Measurements from ENCODE around the gene RASA3.

The RASA3 gene

DNA sequence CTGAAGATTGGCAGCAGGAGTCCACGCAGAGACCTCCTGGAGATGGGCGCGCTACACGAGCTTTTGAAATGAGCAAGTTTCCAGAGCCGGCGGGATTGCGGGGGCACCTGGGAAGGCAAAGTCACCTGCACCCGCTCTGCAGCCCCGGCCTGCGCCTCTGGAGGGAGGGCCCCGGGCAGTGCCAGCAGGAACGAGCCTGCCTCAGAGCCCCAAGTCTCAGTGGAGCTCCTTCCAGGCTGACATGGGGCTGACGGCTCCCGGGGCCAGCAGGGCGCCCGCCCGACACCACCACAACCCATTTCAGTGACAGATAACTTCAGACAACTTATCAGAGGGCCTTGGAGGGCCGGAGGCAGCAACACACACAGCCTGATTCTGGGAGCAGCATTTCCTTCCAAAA is 45.0 kb downstream of the RASA3 start:
- no peak overlapping the region for H3K4me3 ChIP-seq (ENCODE audit: low read length)
- H3K27ac ChIP-seq (ENCODE audit: low read length) = no peak overlapping the region
- TF ChIP-seq, protein P1, sequence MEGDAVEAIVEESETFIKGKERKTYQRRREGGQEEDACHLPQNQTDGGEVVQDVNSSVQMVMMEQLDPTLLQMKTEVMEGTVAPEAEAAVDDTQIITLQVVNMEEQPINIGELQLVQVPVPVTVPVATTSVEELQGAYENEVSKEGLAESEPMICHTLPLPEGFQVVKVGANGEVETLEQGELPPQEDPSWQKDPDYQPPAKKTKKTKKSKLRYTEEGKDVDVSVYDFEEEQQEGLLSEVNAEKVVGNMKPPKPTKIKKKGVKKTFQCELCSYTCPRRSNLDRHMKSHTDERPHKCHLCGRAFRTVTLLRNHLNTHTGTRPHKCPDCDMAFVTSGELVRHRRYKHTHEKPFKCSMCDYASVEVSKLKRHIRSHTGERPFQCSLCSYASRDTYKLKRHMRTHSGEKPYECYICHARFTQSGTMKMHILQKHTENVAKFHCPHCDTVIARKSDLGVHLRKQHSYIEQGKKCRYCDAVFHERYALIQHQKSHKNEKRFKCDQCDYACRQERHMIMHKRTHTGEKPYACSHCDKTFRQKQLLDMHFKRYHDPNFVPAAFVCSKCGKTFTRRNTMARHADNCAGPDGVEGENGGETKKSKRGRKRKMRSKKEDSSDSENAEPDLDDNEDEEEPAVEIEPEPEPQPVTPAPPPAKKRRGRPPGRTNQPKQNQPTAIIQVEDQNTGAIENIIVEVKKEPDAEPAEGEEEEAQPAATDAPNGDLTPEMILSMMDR (IDR thresholded peaks at IDR 0.05; ENCODE audit: low read depth, low read length) = no peak
- TF ChIP-seq EZH2phosphoT487 (IDR thresholded peaks at IDR 0.05; ENCODE audit: low read depth) = no peak
- H2AFZ ChIP-seq (ENCODE audit: low read depth, low read length) = no peak overlapping the region
- H3K4me2 ChIP-seq (ENCODE audit: low read length) = no peak overlapping the region
- H3K9me3 ChIP-seq (ENCODE audit: insufficient read depth, low read length) = peaks cover 9% of the 10 kb centered on the region; the same call in 1 of the 2 replicates
- no peaks in the 10 kb centered on the region for H3K79me2 ChIP-seq (ENCODE audit: low read length)
- H4K20me1 ChIP-seq (ENCODE audit: insufficient read depth, low read length) = no peaks in the 10 kb centered on the region
- H3K9ac ChIP-seq (ENCODE audit: low read length) = no peak overlapping the region
- H3K36me3 ChIP-seq (replicated peaks; ENCODE audit: low read depth, low read length) = no peaks in the 10 kb centered on the region
- H3K4me1 ChIP-seq (ENCODE audit: low read length) = no peaks in the 10 kb centered on the region
- no peaks in the 10 kb centered on the region for H3K27me3 ChIP-seq (ENCODE audit: low read depth, low read length)

DNA sequence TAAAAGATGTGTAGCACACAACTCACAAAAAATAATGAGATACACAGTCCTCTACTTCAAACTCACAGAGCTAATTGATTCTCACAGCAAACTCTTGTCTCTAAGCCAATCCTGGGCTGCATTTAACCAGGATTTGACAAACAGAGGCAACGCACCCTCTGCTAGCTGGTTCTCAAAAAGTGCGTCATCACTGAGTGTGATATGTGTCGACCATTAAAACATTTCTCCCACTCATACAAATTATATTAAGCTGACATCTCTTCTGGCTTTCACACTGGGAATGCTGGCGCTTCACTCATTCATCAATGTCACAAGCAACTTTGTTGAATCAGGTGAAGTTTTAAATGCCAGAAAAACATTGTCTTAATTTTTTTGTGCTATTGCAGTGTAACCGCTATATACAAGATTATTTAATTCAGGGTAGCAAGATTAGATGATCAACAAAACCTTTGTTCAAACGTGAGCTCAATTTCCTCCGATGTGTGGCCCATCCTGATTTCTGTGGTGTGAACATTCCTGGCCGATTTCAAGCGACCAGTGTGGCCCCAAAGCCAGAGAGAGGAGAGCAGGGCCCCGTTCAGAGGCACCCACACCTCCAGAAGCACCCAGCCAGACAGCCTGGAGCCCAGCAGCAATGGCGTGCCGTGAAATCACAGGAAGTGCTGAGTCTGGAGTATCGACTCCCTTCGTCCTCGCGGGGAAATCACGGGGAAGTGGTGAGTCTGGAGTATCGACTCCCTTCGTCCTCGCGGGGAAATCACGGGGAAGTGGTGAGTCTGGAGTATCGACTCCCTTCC is 49.4 kb downstream of the RASA3 start:
- Histone ChIP-seq H3K79me2 (ENCODE audit: low read length) (no peaks in the 10 kb centered on the region), H4K20me1 (ENCODE audit: insufficient read depth, low read length) (no peaks in the 10 kb centered on the region), H3K4me3 (ENCODE audit: low read length) (no peak overlapping the region), H3K9ac (ENCODE audit: low read length) (no peak overlapping the region), H3K27me3 (ENCODE audit: low read depth, low read length) (no peaks in the 10 kb centered on the region), H3K4me1 (ENCODE audit: low read length) (no peaks in the 10 kb centered on the region), H3K4me2 (ENCODE audit: low read length) (no peak overlapping the region), H2AFZ (ENCODE audit: low read depth, low read length) (no peak overlapping the region), H3K36me3 (replicated peaks; ENCODE audit: low read depth, low read length) (no peaks in the 10 kb centered on the region), H3K27ac (ENCODE audit: low read length) (no peak overlapping the region), H3K9me3 (ENCODE audit: insufficient read depth, low read length) (no peaks in the 10 kb centered on the region; the same call in 1 of the 2 replicates)
- TF ChIP-seq EZH2phosphoT487 (IDR thresholded peaks at IDR 0.05; ENCODE audit: low read depth) = no peak
- TF ChIP-seq, protein P1 (IDR thresholded peaks at IDR 0.05; ENCODE audit: low read depth, low read length) = no peak

DNA sequence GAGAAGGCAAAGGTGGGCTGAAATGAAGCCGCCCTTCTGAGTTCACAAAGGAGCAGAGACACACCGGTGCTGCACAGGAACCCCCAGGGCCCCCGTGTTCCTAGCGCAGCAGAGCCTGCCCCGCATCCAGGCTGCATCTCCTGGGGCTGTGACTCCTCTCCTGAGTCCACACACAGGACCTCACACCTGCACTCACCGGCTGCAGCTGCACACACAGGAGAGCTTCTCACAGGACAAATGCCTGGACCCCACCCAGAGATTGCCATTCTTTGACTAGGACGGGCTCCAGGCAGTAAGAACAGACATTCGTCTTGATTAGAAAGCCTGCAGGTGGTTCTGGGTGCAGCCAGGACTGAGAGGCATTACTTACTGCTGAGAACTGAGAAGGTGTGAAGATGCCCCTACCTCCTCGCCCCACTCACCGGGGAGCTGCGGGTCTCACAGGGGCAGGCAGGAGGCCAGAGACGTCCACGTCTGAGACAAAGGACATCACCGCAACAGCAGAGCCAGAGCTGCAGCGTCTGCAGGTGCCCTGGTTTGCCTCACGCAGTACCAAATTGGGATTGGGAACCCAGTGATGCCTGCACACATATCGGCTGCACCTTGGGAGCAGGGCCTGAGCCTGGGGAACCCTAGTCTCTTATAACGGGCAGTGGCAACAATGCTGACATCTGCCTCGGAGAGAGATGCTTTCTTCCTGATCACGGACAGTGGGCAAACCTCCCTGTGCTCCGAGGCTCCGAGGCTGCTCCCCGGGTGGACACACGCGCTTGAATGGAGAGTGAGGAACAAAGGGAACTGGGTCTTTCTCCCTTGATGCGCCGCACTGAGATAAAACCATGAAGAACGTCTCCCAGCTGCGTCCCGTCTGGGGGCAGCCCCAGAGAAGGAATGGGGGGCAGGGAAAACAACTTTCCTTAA is 50.4 kb downstream of the RASA3 start:
- Histone ChIP-seq H3K27ac (ENCODE audit: low read length) (no peak overlapping the region), H3K36me3 (replicated peaks; ENCODE audit: low read depth, low read length) (no peaks in the 10 kb centered on the region), H4K20me1 (ENCODE audit: insufficient read depth, low read length) (no peaks in the 10 kb centered on the region), H3K4me2 (ENCODE audit: low read length) (no peak overlapping the region), H3K4me3 (ENCODE audit: low read length) (no peak overlapping the region), H3K27me3 (ENCODE audit: low read depth, low read length) (no peaks in the 10 kb centered on the region), H3K9me3 (ENCODE audit: insufficient read depth, low read length) (no peaks in the 10 kb centered on the region; the same call in 1 of the 2 replicates), H3K4me1 (ENCODE audit: low read length) (no peaks in the 10 kb centered on the region), H3K9ac (ENCODE audit: low read length) (no peak overlapping the region), H3K79me2 (ENCODE audit: low read length) (no peaks in the 10 kb centered on the region), H2AFZ (ENCODE audit: low read depth, low read length) (no peak overlapping the region)
- TF ChIP-seq EZH2phosphoT487 (IDR thresholded peaks at IDR 0.05; ENCODE audit: low read depth) = no peak
- TF ChIP-seq, protein P1 (IDR thresholded peaks at IDR 0.05; ENCODE audit: low read depth, low read length) = no peak

Data from OCI-LY3 (cell line).